Keratinocyte (primary cell): Measurements from ENCODE around the gene EEA1.

Source experiments
- EZH2 ChIP-seq: IDR thresholded peaks from one replicate; pipeline ENCODE4 v1.6.1; 2012; ENCODE audit warnings: inconsistent platforms, mild to moderate bottlenecking, low read length, moderate library complexity
- TF ChIP-seq, protein P1 (sequence below), 3 experiments: IDR thresholded peaks in 1 of 3; conservative IDR thresholded peaks in 1 of 3; optimal IDR thresholded peaks in 1 of 3; 2 replicates in 2 of 3; 3 replicates in 1 of 3; pipeline versions ENCODE3 to v1.5.1; 2011; ENCODE audit warnings: low read length in 3 of 3, mild to moderate bottlenecking in 3 of 3, moderate library complexity in 2 of 3, control low read depth in 1 of 3, inconsistent platforms in 1 of 3; ENCODE audit not compliant: insufficient read depth in 2 of 3; ENCODE audit errors: extremely low read depth in 1 of 3

DNA sequence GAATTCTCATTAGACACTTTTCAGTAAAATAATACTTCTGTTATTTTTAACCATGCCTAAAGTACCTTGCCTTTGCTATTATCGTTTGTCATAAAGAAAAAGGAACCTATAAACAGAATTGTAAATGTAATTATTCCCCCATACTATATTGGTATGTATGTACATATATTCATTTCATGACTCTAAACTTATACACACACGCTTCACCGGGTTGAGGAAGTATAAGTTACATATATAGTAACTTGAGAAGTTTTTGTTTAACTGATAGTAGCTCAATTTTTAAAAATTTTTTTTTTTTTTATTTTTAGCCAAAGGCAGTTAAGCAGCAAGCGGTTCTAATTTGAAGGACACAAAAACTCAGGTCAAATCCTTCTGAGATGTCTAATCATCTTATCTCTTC lies 118.7 kb downstream of the EEA1 start:
- TF ChIP-seq, protein P1, sequence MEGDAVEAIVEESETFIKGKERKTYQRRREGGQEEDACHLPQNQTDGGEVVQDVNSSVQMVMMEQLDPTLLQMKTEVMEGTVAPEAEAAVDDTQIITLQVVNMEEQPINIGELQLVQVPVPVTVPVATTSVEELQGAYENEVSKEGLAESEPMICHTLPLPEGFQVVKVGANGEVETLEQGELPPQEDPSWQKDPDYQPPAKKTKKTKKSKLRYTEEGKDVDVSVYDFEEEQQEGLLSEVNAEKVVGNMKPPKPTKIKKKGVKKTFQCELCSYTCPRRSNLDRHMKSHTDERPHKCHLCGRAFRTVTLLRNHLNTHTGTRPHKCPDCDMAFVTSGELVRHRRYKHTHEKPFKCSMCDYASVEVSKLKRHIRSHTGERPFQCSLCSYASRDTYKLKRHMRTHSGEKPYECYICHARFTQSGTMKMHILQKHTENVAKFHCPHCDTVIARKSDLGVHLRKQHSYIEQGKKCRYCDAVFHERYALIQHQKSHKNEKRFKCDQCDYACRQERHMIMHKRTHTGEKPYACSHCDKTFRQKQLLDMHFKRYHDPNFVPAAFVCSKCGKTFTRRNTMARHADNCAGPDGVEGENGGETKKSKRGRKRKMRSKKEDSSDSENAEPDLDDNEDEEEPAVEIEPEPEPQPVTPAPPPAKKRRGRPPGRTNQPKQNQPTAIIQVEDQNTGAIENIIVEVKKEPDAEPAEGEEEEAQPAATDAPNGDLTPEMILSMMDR (optimal IDR thresholded peaks at IDR 0.05 in 1 of 3, IDR thresholded peaks at IDR 0.05 in 1 of 3, conservative IDR thresholded peaks at IDR 0.05 in 1 of 3; ENCODE audit: extremely low read depth in 1 of 3, insufficient read depth in 2 of 3, low read length in 3 of 3), result no peak
- TF ChIP-seq EZH2, result no peak
